Measurements from ENCODE around the gene TAOK1.

GRCh38 chr17:29587591-29587990, 197.4 kb downstream of the TAOK1 start:
- TF ChIP-seq POLR2AphosphoS5 (IDR thresholded peaks at IDR 0.05) (no peak), CTCF (IDR thresholded peaks at IDR 0.05) (no peak)
